Aorta (tissue), 5 donors: ENCODE measurements around the gene SLC5A9. TPM values are rescaled to one million over a fixed set of nuclear protein-coding genes. Genes with fewer than 3 reads are reported as not detected.

Experiments
- ATAC-seq: fragments of 200-7000 bp; cut with Tn5 transposase; one replicate; pipeline ENCODE4 v1.9.1; 2022; ENCODE audit warnings: moderate library complexity; ENCODE audit not compliant: low FRiP score
- DNase-seq, 2 donors: peaks; one replicate each; pipeline ENCODE4 v3.0.0-alpha.2; 2020
- H3K27ac ChIP-seq, 2 donors: one replicate each; pipeline ENCODE4 v1.5.1; 2013; ENCODE audit warnings: low read length in 2 of 2, mild to moderate bottlenecking in 2 of 2, moderate library complexity in 2 of 2, control low read depth in 1 of 2, inconsistent platforms in 1 of 2, low read depth in 1 of 2
- H3K27me3 ChIP-seq, 2 donors: one replicate each; pipeline ENCODE4 v1.6.1; 2013; ENCODE audit warnings: control low read depth in 1 of 2, low read length in 1 of 2, mild to moderate bottlenecking in 1 of 2, moderate library complexity in 1 of 2; ENCODE audit not compliant: insufficient read depth in 2 of 2, control insufficient read depth in 1 of 2
- H3K36me3 ChIP-seq, 2 donors: one replicate each; pipeline ENCODE4 v1.6.1; 2013; ENCODE audit warnings: control low read depth in 1 of 2, low read length in 1 of 2, mild to moderate bottlenecking in 1 of 2; ENCODE audit not compliant: insufficient read depth in 2 of 2, control insufficient read depth in 1 of 2
- H3K4me1 ChIP-seq, 2 donors: one replicate each; pipeline ENCODE4 v1.6.1; 2013; ENCODE audit warnings: low read length in 2 of 2, control low read depth in 1 of 2, mild to moderate bottlenecking in 1 of 2, moderate library complexity in 1 of 2; ENCODE audit not compliant: insufficient read depth in 2 of 2, control insufficient read depth in 1 of 2
- H3K4me3 ChIP-seq, 2 donors: one replicate each; pipeline ENCODE4 v1.5.1; 2013; ENCODE audit warnings: low read length in 2 of 2, control low read depth in 1 of 2, mild to moderate bottlenecking in 1 of 2
- H3K9me3 ChIP-seq: one replicate; pipeline ENCODE4 v1.6.1; 2013; ENCODE audit warnings: mild to moderate bottlenecking, low read length; ENCODE audit not compliant: control insufficient read depth
- WGBS, 2 donors: extraction: QIAGEN DNeasy Blood & Tissue Kit; methylation state at CpG; one replicate each; pipeline ENCODE4 v1.1.7; 2013; 5-methylcytosine and 5-hydroxymethylcytosine counted together
- intact Hi-C, 2 donors: fragments of 100-400 bp; cut with DNase I; formaldehyde crosslinking; loops; one replicate each; pipeline versions ENCODE4 v1.14.2 to v1.15.0; 2022
- long read RNA-seq, 2 donors: library from polyadenylated mRNA; unstranded; transcript quantifications; one replicate each; pipeline ENCODE4 v2.0.0, GENCODE V29; 2020 to 2021
- polyA plus RNA-seq, 2 donors: library from polyadenylated mRNA; stranded (reverse); fragments of 200-250 nt; gene quantifications; one replicate each; pipeline ENCODE4 v1.2.3, GENCODE V29; 2013
- total RNA-seq, 2 donors: library from RNA; stranded (reverse); fragmentation: NEBNext Ultra II Directional; extraction: Animal tissue kit (Norgen Biotek cat#: 25700); gene quantifications; one replicate each; pipeline ENCODE4 v1.2.1, GENCODE V29; 2021
- donor health status: healthy with polysubstance abuse.
- donor health status: Bipolar disorder and iron deficiency.
- donor health status: DM: no; HTN: no; CAD: no.
- donor health status: DM: no; HTN: no; CAD: no.
- donor health status: DM: yes; HTN: yes; CAD: no.

SLC5A9 gene
- total RNA-seq (under 1 TPM; 0.51 to 0.84 TPM), polyA plus RNA-seq (1 to 10 TPM; 1.4 to 3.5 TPM)
- long read RNA-seq, donor 1, partial matches to known transcripts = 3 of 12 reads
- long read RNA-seq, donor 1, other reads (novel, unspliced or antisense) = 9 of 12 reads
- long read RNA-seq, donor 2, partial matches to known transcripts = 0 of 9 reads
- long read RNA-seq, donor 2, other reads (novel, unspliced or antisense) = 9 of 9 reads

DNA sequence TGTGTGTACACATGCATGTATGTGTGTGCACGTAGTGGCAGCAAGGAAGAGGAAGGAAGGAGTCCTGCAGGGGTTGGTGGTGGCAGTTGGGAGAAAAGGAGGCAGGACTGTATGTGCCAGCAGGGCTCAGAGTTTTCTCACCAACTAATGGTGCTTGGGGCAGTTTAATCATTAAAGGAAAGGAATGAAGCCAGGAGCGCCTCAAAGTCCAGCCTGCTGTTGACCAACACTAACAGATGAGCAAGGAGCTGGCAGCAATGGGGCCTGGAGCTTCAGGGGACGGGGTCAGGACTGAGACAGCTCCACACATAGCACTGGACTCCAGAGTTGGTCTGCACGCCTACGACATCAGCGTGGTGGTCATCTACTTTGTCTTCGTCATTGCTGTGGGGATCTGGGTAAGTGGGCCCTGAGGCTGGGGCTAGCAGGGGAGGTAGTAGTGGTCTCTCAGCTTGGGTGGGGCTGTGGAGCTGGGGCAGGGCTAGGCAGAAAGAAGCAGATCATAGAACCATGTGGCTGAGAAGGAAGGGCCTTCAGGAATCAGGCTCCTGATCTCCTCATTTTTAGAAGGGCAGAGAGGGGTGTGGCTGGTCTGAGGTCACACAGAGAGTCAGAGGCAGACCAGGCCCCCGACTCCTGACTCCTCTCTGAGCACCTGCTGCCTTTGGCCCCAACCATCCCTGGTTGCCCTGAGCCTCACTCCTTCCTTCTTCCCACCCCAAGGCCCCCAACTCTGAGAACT, at the start of gene SLC5A9:
Gene SLC5A9, plus strand, starts transcription at position 216 of the 742 bp plus-strand sequence. Its CDS starts 21 bp downstream, at position 237.
- Histone ChIP-seq H3K27me3 (no peaks in the 10 kb centered on the region), H3K4me1 (no peaks in the 10 kb centered on the region), H3K4me3 (no peak within 1 kb of the TSS), H3K27ac (no peak within 1 kb of the TSS), H3K36me3 (no peaks in the 10 kb centered on the region), H3K9me3 (no peaks in the 10 kb centered on the region)
- intact Hi-C loops = no loop called here
- ATAC-seq = no peak
- 91 to 94% methylated on average over 8 of the region's 8 CpGs for WGBS, 2 donors
- peak in 1 of 2 donors; percentile 37 for DNase-seq

DNA sequence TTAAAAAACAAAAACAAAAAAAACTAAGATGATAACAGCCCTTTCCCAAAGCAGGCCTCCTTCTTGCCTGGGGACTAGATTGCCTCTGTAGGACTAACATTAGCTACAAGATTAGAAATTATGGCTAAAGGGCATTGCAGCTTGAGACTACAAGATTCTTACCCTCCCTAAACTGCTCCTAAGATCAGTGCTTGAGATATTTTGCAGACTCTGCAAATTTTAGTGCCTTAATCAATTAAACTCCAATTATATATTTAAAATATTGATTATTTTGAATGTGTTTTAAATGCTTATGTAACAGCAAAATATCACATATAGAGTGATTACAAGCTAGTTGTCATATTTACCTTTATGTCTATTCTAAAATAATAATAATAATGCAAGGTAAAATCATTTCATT, 47.4 kb upstream of the SLC5A9 start:
- Histone ChIP-seq H3K9me3 (no peaks in the 10 kb centered on the region), H3K27ac (no peak overlapping the region), H3K4me3 (no peak overlapping the region), H3K4me1 (no peaks in the 10 kb centered on the region), H3K27me3 (no peaks in the 10 kb centered on the region), H3K36me3 (no peaks in the 10 kb centered on the region)
- ATAC-seq (no peak), DNase-seq (no peak)
- intact Hi-C loops = no loop called here

- Histone ChIP-seq H3K4me3 (no peak overlapping the region), H3K27me3 (no peaks in the 10 kb centered on the region), H3K36me3 (no peaks in the 10 kb centered on the region), H3K4me1 (no peaks in the 10 kb centered on the region), H3K9me3 (no peaks in the 10 kb centered on the region), H3K27ac (no peak overlapping the region)
- ATAC-seq (no peak), DNase-seq (no peak)
- WGBS, 2 donors = 72 to 85% methylated on average over 4 of the region's 4 CpGs
- intact Hi-C loops = no loop called here
These were observed 45.3 kb upstream of the SLC5A9 start for GRCh38 chr1:48177257-48177656.

DNA sequence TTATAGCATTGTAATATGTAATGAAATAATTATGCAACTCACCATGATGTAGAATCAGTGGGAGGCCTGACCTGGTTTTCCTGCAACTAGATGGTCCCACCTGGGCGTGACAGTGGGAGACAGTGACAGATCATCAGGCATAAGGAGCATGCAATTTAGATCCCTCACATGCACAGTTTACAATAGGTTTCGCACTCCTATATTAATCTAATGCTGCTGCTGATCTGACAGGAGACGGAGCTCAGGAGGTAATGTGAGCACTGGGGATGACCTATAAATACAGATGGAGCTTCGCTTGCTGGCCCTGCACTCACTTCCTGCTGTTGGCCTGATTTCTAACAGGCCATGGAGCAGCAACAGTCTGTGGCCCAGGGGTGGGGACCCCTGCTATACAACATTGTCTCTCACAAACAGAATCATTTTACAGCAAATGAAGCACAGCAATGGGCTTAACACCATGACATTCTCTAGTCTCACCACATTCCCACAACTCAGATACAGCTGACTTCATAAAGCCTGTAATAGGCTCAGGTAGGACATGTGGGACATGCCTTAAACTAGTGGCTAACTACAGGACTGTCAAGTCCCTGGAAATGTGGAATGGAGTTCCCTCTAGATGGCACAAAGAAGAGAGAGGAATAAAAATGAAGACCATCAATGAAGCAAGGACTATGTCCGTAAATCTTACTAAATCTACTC, 40.7 kb upstream of the SLC5A9 start:
- DNase-seq = no peak
- Histone ChIP-seq H3K4me1 (no peaks in the 10 kb centered on the region), H3K36me3 (no peaks in the 10 kb centered on the region), H3K27ac (no peak overlapping the region), H3K27me3 (no peaks in the 10 kb centered on the region), H3K4me3 (no peak overlapping the region), H3K9me3 (no peaks in the 10 kb centered on the region)
- ATAC-seq = no peak
- intact Hi-C loops = no loop called here
- 96 to 98% methylated on average over 5 of the region's 5 CpGs for WGBS, 2 donors

DNA sequence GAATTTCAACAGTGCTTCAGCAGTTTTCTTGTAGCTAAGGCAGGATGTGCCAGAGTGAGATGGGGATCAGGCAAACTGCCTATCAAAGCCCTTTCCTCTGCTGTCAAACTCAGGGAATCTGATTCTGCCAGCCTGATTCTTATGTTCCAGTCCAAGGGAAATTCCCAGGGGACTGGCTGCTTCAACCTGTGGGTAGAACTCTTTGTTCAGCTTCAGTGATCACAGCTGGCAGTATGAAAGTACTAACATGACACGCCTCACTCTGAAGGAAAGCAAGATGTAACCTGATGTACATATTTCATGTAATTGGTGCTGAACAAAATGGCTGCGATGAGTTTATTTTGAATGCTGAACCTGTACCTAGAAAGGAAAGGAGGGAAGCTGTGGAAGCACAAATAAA, 40.1 kb upstream of the SLC5A9 start:
- DNase-seq (no peak), ATAC-seq (no peak)
- Histone ChIP-seq H3K27me3 (no peaks in the 10 kb centered on the region), H3K36me3 (no peaks in the 10 kb centered on the region), H3K9me3 (no peaks in the 10 kb centered on the region), H3K27ac (no peak overlapping the region), H3K4me1 (no peaks in the 10 kb centered on the region), H3K4me3 (no peak overlapping the region)
- 88 to 89% methylated on average over 2 of the region's 2 CpGs for WGBS, 2 donors
- intact Hi-C loops = no loop called here

DNA sequence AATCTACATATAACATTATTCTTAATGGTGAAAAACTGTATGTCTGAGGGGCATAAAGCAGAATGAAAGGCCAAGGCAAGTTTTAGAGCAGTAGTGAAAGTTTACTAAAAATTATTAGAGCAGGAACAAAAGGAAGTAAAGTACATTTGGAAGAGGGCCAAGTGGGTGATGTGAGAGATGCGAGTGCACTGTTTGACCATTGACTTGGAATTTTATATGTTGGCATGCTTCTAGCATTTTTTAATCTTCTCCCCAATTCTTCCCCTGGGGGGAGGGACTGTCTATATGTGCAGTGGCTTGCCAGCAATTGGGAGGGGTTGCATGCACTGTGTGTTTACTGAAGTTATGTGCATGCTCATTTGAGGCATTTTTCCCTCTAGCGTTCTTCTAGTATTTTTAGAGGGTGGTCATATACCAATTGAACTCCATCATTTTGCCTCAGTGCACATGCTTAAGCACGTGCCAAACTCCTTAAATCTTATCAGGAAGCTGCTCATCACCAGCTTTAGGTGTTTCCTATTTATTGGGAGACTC, 36.1 kb upstream of the SLC5A9 start:
- no peaks in the 10 kb centered on the region for H3K36me3 ChIP-seq
- H3K4me1 ChIP-seq = no peaks in the 10 kb centered on the region
- WGBS, 2 donors = 52 to 54% methylated on average over 3 of the region's 3 CpGs
- H3K27me3 ChIP-seq = no peaks in the 10 kb centered on the region
- H3K27ac ChIP-seq = no peak overlapping the region
- H3K9me3 ChIP-seq = peaks cover 3% of the 10 kb centered on the region
- H3K4me3 ChIP-seq = no peak overlapping the region
- DNase-seq = no peak
- intact Hi-C loops = no loop called here
- no peak for ATAC-seq

GRCh38 chr1:48187969-48188563, 34.5 kb upstream of the SLC5A9 start:
- Histone ChIP-seq H3K27ac (no peak overlapping the region), H3K4me1 (no peaks in the 10 kb centered on the region), H3K4me3 (no peak overlapping the region), H3K9me3 (peaks cover 3% of the 10 kb centered on the region), H3K27me3 (no peaks in the 10 kb centered on the region), H3K36me3 (no peaks in the 10 kb centered on the region)
- intact Hi-C loops = no loop called here
- no peak for ATAC-seq
- DNase-seq = no peak

DNA sequence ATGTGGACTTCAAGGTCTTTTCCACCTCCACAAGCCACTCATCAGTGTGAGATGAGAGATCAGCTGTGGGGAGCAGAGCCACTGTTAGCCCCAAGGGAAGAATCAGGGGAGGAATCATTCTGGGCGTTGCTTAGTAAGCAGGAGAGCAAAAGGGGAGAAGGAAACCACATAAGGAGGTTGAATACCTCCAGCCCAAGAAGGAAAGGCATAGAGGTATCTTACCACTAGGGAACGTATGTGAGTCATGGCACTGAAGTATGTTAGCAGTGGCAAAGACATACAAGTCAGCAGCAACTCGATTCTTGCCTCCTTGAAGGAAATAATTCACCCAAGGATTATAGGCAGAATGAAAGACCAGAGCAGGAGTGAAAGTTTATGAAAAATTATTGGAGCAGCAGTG, 31.6 kb upstream of the SLC5A9 start:
- H3K9me3 ChIP-seq = peaks cover 3% of the 10 kb centered on the region
- ATAC-seq = no peak
- H3K27ac ChIP-seq = no peak overlapping the region
- DNase-seq = no peak
- 76 to 77% methylated on average over 3 of the region's 3 CpGs for WGBS, 2 donors
- intact Hi-C loops = no loop called here
- H3K27me3 ChIP-seq = no peaks in the 10 kb centered on the region
- no peaks in the 10 kb centered on the region for H3K36me3 ChIP-seq
- H3K4me3 ChIP-seq = no peak overlapping the region
- H3K4me1 ChIP-seq = no peaks in the 10 kb centered on the region
